SKM-1 (cell line): ENCODE data around the gene SLC22A23.

Source experiments
- DNase-seq: peaks from one replicate; lab custom pipeline; 2025; ENCODE audit not compliant: unreplicated experiment; lab: John Stamatoyannopoulos, UW

The SLC22A23 gene

GRCh38 chr6:3288711-3289663 is 167.9 kb downstream of the SLC22A23 start:
- no peak for DNase-seq

- DNase-seq = no peak
Observed at GRCh38 chr6:3287976-3288707, 168.7 kb downstream of the SLC22A23 start.

GRCh38 chr6:3287308-3287707 is 169.5 kb downstream of the SLC22A23 start:
- no peak for DNase-seq

GRCh38 chr6:3286641-3287171 is 170.1 kb downstream of the SLC22A23 start:
- DNase-seq = no peak

- DNase-seq = no peak
Observed at GRCh38 chr6:3285732-3286131, 171.1 kb downstream of the SLC22A23 start.

GRCh38 chr6:3285049-3285639 is 171.7 kb downstream of the SLC22A23 start:
- DNase-seq = no peak

GRCh38 chr6:3284436-3284876 is 172.4 kb downstream of the SLC22A23 start:
- DNase-seq = no peak

GRCh38 chr6:3283641-3284435 is 173.0 kb downstream of the SLC22A23 start:
- DNase-seq = no peak

GRCh38 chr6:3283241-3283640 is 173.6 kb downstream of the SLC22A23 start:
- DNase-seq = no peak

GRCh38 chr6:3282476-3283236 is 174.2 kb downstream of the SLC22A23 start:
- DNase-seq = no peak

- DNase-seq = no peak
Observed at GRCh38 chr6:3281631-3282475, 175.0 kb downstream of the SLC22A23 start.

GRCh38 chr6:3280866-3281465 is 175.9 kb downstream of the SLC22A23 start:
- DNase-seq = no peak

GRCh38 chr6:3280091-3280490 is 176.8 kb downstream of the SLC22A23 start:
- no peak for DNase-seq

GRCh38 chr6:3278691-3279090 is 178.2 kb downstream of the SLC22A23 start:
- no peak for DNase-seq

GRCh38 chr6:3277851-3278416 is 178.9 kb downstream of the SLC22A23 start:
- no peak for DNase-seq

- DNase-seq = no peak
Observed at GRCh38 chr6:3277251-3277650, 179.6 kb downstream of the SLC22A23 start.

- DNase-seq = no peak
Observed at GRCh38 chr6:3276174-3277167, 180.4 kb downstream of the SLC22A23 start.
